Adrenal gland (tissue), 5 donors: ENCODE results near the gene MAGEA11.
"Not testable (repeated sequence)": the region's sequence is repeated elsewhere in the genome, so short reads cannot be mapped to it uniquely, and the experiment has no call there.

Source experiments
- POLR2A ChIP-seq, 2 donors: fragments of 450-650 bp; IDR thresholded peaks; one replicate each; pipeline ENCODE4 v1.6.1; 2017; ENCODE audit warnings: antibody characterized with exemption in 2 of 2, mild to moderate bottlenecking in 2 of 2, moderate library complexity in 1 of 2
- TF ChIP-seq, protein P1 (sequence below), 6 experiments: fragments of 450-650 bp in 4 of 6; fragments of 200-600 bp in 2 of 6; sonication (generic) in 1 of 6; IDR thresholded peaks; 1 replicate in 5 of 6; 2 replicates in 1 of 6; pipeline versions ENCODE4 v1.5.1 to v1.8.0; 2016 to 2021; ENCODE audit warnings: antibody characterized with exemption in 6 of 6, mild to moderate bottlenecking in 2 of 6, moderate library complexity in 1 of 6
- donor health status: DM: no; HTN: no; CAD: no.

DNA sequence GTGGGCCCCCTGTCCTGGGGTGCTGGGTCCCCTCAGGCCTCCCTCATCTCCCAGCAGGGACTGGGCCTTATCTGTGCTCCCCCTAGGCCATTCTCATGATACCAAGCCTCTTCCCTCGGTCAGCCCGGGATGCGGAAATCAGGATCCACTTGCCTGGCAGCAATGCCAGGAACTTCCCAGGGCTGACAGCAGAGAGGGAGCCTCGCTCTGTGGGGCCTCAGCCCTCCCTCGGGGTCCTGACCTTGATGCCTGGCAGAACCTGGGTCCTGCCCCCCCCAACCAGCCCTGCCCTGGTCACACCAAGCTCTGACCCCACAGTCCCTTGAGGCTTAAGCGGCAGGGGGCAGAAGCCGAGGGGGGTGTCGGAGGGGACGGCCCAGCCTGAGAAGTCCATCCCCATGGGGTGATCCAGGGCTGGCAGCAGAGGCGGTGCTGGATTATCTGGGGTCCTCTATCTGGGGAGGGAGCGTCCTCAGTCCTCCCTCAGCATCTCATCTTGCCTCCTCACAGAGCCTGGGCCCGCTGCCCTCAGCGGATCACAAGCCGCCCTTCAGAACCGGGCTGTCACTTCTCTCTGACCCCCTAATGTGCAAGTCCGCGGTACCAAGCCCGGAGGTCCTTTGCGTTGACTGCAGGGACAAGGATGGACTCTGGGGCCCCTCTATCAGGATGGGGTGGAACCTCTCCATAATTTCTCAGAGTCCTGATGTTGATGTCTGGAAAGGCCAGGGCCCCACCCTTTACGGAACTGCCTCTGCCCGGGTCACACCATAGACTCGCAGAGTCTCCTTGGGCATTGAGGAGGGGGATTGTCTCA, 50.2 kb downstream of the MAGEA11 start:
- TF ChIP-seq, protein P1, sequence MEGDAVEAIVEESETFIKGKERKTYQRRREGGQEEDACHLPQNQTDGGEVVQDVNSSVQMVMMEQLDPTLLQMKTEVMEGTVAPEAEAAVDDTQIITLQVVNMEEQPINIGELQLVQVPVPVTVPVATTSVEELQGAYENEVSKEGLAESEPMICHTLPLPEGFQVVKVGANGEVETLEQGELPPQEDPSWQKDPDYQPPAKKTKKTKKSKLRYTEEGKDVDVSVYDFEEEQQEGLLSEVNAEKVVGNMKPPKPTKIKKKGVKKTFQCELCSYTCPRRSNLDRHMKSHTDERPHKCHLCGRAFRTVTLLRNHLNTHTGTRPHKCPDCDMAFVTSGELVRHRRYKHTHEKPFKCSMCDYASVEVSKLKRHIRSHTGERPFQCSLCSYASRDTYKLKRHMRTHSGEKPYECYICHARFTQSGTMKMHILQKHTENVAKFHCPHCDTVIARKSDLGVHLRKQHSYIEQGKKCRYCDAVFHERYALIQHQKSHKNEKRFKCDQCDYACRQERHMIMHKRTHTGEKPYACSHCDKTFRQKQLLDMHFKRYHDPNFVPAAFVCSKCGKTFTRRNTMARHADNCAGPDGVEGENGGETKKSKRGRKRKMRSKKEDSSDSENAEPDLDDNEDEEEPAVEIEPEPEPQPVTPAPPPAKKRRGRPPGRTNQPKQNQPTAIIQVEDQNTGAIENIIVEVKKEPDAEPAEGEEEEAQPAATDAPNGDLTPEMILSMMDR (IDR thresholded peaks at IDR 0.05) = not testable (repeated sequence)
- TF ChIP-seq POLR2A (IDR thresholded peaks at IDR 0.05) = not testable (repeated sequence)
